Skeletal muscle cell (primary cell): Measurements from ENCODE around the gene TRAPPC4.
"Not testable (repeated sequence)": the region's sequence is repeated elsewhere in the genome, so short reads cannot be mapped to it uniquely, and the experiment has no call there.

ENCODE experiments used
- DNase-seq: peaks from one replicate; pipeline ENCODE4 v3.0.0-alpha.2; 2010; ENCODE audit warnings: low read depth
- H3K4me3 ChIP-seq: 2 replicates; pipeline ENCODE4 v1.5.1; 2011; ENCODE audit warnings: low read depth, mild to moderate bottlenecking, control low read depth, low read length, moderate library complexity

TRAPPC4 gene

DNA sequence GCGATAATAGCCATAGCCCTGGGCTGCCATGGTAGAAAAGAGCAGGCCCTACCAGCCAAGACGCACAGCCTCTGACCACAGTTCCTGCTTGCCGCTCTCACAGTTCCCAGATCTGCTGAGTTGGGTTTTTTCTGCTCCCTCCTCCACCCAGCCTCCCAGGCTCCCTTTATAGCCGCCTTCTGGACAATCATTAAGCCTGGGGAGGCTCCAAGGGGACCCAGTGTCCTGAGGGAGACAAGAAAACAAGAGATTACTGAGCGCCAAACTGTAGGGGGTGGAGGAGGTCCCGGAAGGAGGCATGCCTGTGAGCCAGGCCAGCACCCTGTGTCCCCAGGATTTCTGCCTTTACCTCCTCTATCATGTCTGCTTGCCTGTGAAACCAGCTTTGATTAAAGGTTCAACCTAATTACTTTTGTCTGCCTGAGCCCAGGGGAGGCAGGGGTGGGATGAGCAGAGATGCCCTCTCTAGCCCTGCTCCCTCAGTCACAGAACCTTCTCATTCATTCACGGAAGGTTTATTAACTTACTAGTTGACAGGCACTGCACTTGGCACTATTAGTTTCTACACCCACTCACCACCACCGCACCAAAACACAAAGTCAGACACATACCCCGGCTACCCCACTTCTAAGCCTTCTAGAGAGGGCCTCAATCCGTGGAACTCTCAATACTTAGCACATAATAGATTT is 10.9 kb downstream of the TRAPPC4 start:
- peak overlapping the region; percentile 89 for H3K4me3 ChIP-seq
- no peak for DNase-seq

DNA sequence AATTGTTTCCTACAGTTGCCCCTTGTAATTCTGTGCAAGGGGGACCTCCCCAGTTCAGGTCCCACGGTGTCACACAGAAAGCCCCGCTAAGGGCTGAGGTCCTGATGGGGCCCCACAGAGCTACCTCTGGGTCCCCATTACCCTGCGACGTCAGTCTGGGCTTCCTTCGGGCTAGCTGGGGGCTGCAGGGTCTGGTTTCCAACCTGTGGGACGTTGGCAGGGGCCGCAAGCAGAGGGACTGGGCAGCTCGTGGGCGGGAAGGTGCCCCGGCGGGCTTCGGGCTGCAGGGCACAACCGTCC is 11.4 kb downstream of the TRAPPC4 start:
- no peak for DNase-seq
- peak overlapping the region; percentile 89 for H3K4me3 ChIP-seq

GRCh38 chr11:119030329-119031047 is 11.9 kb downstream of the TRAPPC4 start, which contains the start of gene SLC37A4:
TSS of gene SLC37A4 (minus strand) at chr11:119030877.
- H3K4me3 ChIP-seq, result peak within 1 kb of the TSS; percentile 89
- peak; percentile 92 for DNase-seq

DNA sequence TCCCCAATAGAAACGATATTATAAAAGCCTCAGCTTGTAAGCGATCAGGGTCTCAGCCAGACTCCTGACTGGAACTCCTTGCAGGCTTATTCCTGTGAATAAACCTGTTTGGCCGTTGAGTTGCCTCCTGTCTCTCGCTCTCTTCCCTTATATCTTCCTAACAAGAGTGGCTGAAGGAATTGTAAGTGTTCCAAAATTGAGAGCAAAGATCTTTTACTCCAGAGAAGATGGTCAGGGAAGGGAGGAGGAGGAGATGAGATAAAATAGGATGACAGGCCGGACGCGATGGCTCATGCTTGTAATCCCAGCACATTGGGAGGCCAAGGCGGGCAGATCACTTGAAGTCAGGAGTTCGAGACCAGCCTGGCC is 13.3 kb downstream of the TRAPPC4 start:
- no peak overlapping the region for H3K4me3 ChIP-seq
- no peak for DNase-seq

DNA sequence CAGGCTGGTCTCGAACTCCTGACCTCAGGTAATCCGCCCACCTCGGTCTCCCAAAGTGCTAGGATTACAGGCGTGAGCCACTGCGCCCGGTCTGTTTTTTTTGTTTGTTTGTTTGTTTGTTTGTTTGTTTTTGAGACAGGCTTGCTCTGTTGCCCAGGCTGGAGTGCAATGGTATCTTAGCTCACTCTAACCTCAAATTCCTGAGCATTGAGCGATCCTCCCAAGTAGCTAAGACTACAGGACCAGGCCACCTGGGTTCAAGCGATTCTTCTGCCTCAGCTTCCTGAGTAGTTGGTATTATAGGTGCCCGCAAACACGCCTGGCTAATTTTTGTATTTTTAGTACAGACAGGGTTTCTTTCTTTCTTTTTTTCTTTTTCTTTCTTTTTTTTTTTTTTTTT is 14.9 kb downstream of the TRAPPC4 start:
- DNase-seq, result not testable (repeated sequence)

GRCh38 chr11:119034813-119035212 is 16.2 kb downstream of the TRAPPC4 start:
- no peak overlapping the region for H3K4me3 ChIP-seq
- no peak for DNase-seq

More for the DNA sequence above, 14.9 kb downstream of the TRAPPC4 start:
- H3K4me3 ChIP-seq, result not testable (repeated sequence)

GRCh38 chr11:119038884-119039283 is 20.3 kb downstream of the TRAPPC4 start:
- DNase-seq, result no peak

GRCh38 chr11:119039471-119039870 is 20.9 kb downstream of the TRAPPC4 start:
- H3K4me3 ChIP-seq, DNase-seq: not testable (repeated sequence)

More at GRCh38 chr11:119038884-119039283, 20.3 kb downstream of the TRAPPC4 start:
- H3K4me3 ChIP-seq, result no peak overlapping the region

DNA sequence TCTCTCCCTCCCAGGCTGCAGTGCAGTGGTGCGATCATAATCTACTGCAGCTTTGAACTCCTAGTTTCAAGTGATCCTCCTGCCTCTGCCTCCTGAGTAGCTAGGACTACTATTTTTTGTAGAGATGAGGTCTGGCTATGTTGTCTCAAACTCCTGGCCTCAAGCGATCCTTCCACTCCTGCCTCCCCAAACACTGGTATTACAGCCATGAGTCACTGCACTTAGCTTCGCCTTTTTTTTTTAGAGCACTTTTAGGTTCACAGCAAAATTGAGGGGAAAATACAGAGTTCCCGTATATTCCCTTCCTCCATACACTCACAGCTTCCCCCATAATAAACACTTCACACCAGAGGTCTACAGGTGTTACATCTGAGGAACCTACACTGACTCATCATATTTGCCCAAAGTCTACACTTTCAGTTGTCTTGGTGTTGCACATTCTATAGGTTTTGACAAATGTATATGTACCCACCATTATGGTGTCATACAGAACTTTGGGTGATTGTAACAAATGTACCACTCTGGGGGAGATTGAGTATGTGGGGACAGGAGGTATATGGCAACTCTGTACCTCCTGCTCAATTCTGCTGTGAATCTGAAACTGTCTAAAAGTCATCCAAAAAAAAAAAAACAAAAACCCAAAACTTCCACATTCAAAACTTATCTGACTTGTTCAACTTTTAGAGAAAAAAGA is 23.4 kb downstream of the TRAPPC4 start:
- DNase-seq, result no peak
- no peak overlapping the region for H3K4me3 ChIP-seq

GRCh38 chr11:119042927-119043326 is 24.4 kb downstream of the TRAPPC4 start:
- DNase-seq, result no peak
- no peak overlapping the region for H3K4me3 ChIP-seq

- H3K4me3 ChIP-seq, result no peak overlapping the region
- DNase-seq, result no peak
These were observed 26.1 kb downstream of the TRAPPC4 start for GRCh38 chr11:119044708-119045107.

DNA sequence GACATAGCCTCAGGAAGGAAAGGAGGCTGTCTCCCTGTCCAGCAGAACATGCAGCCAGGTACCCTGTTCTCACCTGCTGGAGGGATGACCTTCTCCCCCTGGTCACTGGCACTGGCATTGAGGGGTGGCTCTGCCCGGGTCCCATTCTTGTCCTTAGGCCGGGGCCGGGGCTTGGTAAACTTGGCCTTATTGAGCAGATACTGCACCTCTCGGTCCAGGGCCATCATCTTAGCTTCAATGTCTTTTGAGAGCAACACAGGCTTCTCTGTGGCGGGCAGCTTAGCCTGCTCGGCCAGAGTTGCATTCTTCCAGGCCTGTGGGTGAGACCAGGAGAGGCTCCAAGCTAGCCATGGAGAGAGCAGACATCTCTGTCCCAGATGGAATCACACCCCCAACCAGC is 27.9 kb downstream of the TRAPPC4 start:
- DNase-seq, result no peak
- no peak overlapping the region for H3K4me3 ChIP-seq

GRCh38 chr11:119047205-119047604 is 28.6 kb downstream of the TRAPPC4 start:
- no peak for DNase-seq
- no peak overlapping the region for H3K4me3 ChIP-seq

DNA sequence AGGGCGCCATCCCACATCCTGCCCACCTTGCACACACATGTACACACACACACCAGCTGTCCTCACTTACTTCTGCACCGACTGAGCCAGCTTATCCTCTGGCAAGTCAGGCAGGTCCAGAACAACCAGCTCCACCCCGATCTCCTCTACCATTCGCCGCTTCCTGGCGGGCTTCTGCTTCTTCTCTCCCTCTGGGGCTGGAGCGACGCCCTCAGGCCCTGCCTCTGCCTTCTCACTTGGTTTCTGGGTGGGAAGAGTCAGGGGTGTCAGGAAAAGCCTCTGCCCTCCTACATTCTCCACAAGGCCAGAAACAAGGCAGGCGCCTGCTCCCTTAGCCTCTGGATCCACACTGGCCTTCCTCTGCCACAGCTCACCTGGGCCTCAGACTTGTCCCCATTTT is 30.1 kb downstream of the TRAPPC4 start:
- no peak overlapping the region for H3K4me3 ChIP-seq
- DNase-seq, result no peak

DNA sequence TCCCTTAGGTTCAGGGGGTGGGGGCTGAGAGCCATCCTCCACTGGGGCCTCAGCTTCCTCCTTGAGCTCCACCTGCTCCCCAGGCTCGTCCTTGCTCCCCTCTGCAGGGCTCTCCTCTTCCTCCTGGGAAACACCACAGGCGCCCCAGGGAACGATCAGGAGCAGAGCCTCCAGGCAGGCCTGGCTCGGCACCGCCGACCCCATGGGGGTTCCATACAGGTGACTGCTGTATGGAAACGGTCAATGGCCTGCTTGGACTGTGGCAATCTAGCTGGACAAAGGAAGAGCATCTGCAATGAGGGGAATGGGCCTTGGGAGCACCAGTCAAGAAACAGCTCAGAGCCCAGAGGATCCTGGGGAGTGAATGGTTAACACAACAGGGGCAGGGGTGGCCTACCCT is 30.5 kb downstream of the TRAPPC4 start:
- H3K4me3 ChIP-seq, result no peak overlapping the region
- no peak for DNase-seq

DNA sequence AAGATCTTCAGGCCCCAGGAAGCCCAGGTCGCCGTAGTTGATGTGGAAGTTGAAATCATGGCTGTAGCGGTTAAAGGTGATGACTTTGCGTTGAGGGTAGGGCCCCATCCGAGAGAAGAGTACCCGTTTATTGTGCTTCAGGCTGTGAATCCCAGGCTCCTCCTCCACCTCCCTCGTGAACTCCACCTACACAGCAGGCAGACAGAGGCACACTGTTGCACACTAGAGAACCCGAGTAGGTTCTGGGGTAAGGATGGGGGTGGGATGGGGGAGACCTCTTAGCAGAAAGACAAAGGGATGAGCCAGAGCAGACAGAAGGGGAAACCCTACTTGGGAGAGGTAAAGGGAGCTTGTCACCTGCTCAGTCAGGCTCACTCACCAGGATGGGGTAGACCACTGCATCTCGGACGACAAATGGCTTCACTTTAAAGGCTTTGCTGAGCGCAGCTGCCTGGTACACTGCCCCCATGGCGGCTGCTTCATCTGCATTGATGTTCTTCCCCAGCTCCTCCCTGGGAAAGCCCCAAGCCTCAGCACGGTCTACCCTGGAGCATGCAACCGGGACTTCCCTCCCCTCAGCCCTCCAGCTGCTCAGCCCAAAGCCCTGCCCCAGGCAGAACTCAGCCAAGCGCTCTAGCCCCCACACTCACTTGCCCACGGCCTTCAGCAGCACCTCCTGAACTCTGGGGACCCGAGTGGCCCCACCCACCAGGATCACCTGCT is 33.0 kb downstream of the TRAPPC4 start:
- no peak for DNase-seq
- H3K4me3 ChIP-seq, result no peak overlapping the region

- no peak overlapping the region for H3K4me3 ChIP-seq
- DNase-seq, result no peak
These were observed 33.7 kb downstream of the TRAPPC4 start for GRCh38 chr11:119052163-119052814.

GRCh38 chr11:119054418-119054817 is 35.9 kb downstream of the TRAPPC4 start:
- no peak for DNase-seq
- no peak overlapping the region for H3K4me3 ChIP-seq

- H3K4me3 ChIP-seq, result peak overlapping the region; percentile 87
- no peak for DNase-seq
These were observed 37.3 kb downstream of the TRAPPC4 start for GRCh38 chr11:119055901-119056300.
